WI38 (cell line): ENCODE measurements around the gene PIEZO2.

Experiments
- H3K4me3 ChIP-seq: 2 replicates; pipeline ENCODE4 v1.5.1; 2011; ENCODE audit warnings: low read depth, mild to moderate bottlenecking, control low read depth, low read length
- CTCF ChIP-seq: IDR thresholded peaks from 2 replicates; pipeline ENCODE4 v1.5.1; 2012; ENCODE audit warnings: low read depth, mild to moderate bottlenecking, control low read depth, low read length

PIEZO2 gene

GRCh38 chr18:10707294-10707693, 442.1 kb downstream of the PIEZO2 start:
- no peak for TF ChIP-seq CTCF

GRCh38 chr18:10705786-10706185, 443.6 kb downstream of the PIEZO2 start:
- TF ChIP-seq CTCF, result no peak
- H3K4me3 ChIP-seq, result no peak overlapping the region

More at GRCh38 chr18:10707294-10707693, 442.1 kb downstream of the PIEZO2 start:
- H3K4me3 ChIP-seq, result no peak overlapping the region

- no peak overlapping the region for H3K4me3 ChIP-seq
Observed at GRCh38 chr18:10705291-10705690, 444.1 kb downstream of the PIEZO2 start.

GRCh38 chr18:10702206-10702605, 447.2 kb downstream of the PIEZO2 start:
- no peak for TF ChIP-seq CTCF
- H3K4me3 ChIP-seq, result no peak overlapping the region

More at GRCh38 chr18:10705291-10705690, 444.1 kb downstream of the PIEZO2 start:
- TF ChIP-seq CTCF, result no peak

GRCh38 chr18:10690366-10690765, 459.0 kb downstream of the PIEZO2 start:
- no peak overlapping the region for H3K4me3 ChIP-seq

GRCh38 chr18:10690035-10690329, 459.4 kb downstream of the PIEZO2 start:
- TF ChIP-seq CTCF, result no peak
- no peak overlapping the region for H3K4me3 ChIP-seq

More at GRCh38 chr18:10690366-10690765, 459.0 kb downstream of the PIEZO2 start:
- TF ChIP-seq CTCF, result no peak

GRCh38 chr18:10689236-10690034, 459.9 kb downstream of the PIEZO2 start:
- no peak overlapping the region for H3K4me3 ChIP-seq
- no peak for TF ChIP-seq CTCF
